IMR-90 (cell line): Measurements from ENCODE around the gene BTN1A1. TPM values are rescaled to one million over a fixed set of nuclear protein-coding genes. Genes with fewer than 3 reads are reported as not detected.

Experiments used
- ATAC-seq: fragments of 200-7000 bp; cut with Tn5 transposase; 2 replicates; pipeline ENCODE4 v1.9.1; 2020; ENCODE audit warnings: low read depth, mild to moderate bottlenecking, moderate library complexity
- BruUV-seq: library from RNA; stranded (reverse); fragments of 400-500 nt; replicated peaks from 2 replicates; lab custom pipeline; 2021; lab: Mats Ljungman, UMichigan
- CTCF ChIA-PET: fragments of 300-600 bp; formaldehyde crosslinking; extraction: SDS; loops from one replicate; lab custom pipeline; 2021; ENCODE audit warnings: antibody characterized with exemption; lab: Yijun Ruan, JAX
- POLR2A ChIA-PET: fragments of 300-600 bp; sonication (Branson Sonifier 250); formaldehyde crosslinking; loops from one replicate; lab custom pipeline; 2022; ENCODE audit warnings: antibody characterized with exemption; ENCODE audit not compliant: unreplicated experiment; lab: Charles Lee
- DNase-seq: peaks from one replicate; pipeline ENCODE4 v3.0.0; 2013
- H2AFZ ChIP-seq: replicated peaks from 2 replicates; pipeline ENCODE3; 2013; ENCODE audit warnings: low read length, mild to moderate bottlenecking; ENCODE audit not compliant: poor library complexity
- H2AK5ac ChIP-seq: 2 replicates; pipeline ENCODE4 v1.6.1; 2013; ENCODE audit warnings: low read depth, low read length, inconsistent platforms
- H2AK9ac ChIP-seq: replicated peaks from 2 replicates; pipeline ENCODE3; 2013; ENCODE audit warnings: mild to moderate bottlenecking, low read depth, low read length, moderate library complexity; ENCODE audit not compliant: poor library complexity
- H2BK120ac ChIP-seq: 2 replicates; pipeline ENCODE4 v1.6.1; 2013; ENCODE audit warnings: low read depth, low read length, inconsistent platforms
- H2BK15ac ChIP-seq: 3 replicates; pipeline ENCODE4 v1.6.1; 2013; ENCODE audit warnings: low read depth, low read length, inconsistent platforms
- H2BK20ac ChIP-seq: 2 replicates; pipeline ENCODE4 v1.6.1; 2013; ENCODE audit warnings: low read depth, mild to moderate bottlenecking, inconsistent platforms, low read length, moderate library complexity
- H2BK5ac ChIP-seq: 2 replicates; pipeline ENCODE4 v1.6.1; 2013; ENCODE audit warnings: mild to moderate bottlenecking, low read depth, low read length, inconsistent platforms; ENCODE audit not compliant: poor library complexity, severe bottlenecking
- H3K14ac ChIP-seq: replicated peaks from 2 replicates; pipeline ENCODE4 v1.6.1; 2013; ENCODE audit warnings: low read depth, low read length, inconsistent platforms
- H3K18ac ChIP-seq: 2 replicates; pipeline ENCODE4 v1.6.1; 2013; ENCODE audit warnings: low read depth, low read length, control low read depth
- H3K23ac ChIP-seq: 2 replicates; pipeline ENCODE4 v1.6.1; 2013; ENCODE audit warnings: low read depth, low read length, inconsistent platforms
- H3K27ac ChIP-seq: 2 replicates; pipeline ENCODE4 v1.5.1; 2013; ENCODE audit warnings: mild to moderate bottlenecking, control low read depth, low read length; ENCODE audit not compliant: insufficient read depth
- H3K27me3 ChIP-seq: 2 replicates; pipeline ENCODE4 v1.6.1; 2013; ENCODE audit warnings: low read length; ENCODE audit not compliant: control insufficient read depth, insufficient read depth
- H3K36me3 ChIP-seq: 2 replicates; pipeline ENCODE4 v1.6.1; 2013; ENCODE audit warnings: low read length, mixed read lengths; ENCODE audit not compliant: control insufficient read depth, insufficient read depth
- H3K4ac ChIP-seq: 2 replicates; pipeline ENCODE4 v1.6.1; 2013; ENCODE audit warnings: low read depth, low read length, inconsistent platforms
- H3K4me1 ChIP-seq: 2 replicates; pipeline ENCODE4 v1.6.1; 2013; ENCODE audit warnings: low read length, mixed read lengths; ENCODE audit not compliant: control insufficient read depth, insufficient read depth
- H3K4me2 ChIP-seq: 2 replicates; pipeline ENCODE4 v1.6.1; 2013; ENCODE audit warnings: low read depth, mild to moderate bottlenecking, control low read depth, low read length, moderate library complexity
- H3K4me3 ChIP-seq: 2 replicates; pipeline ENCODE4 v1.5.1; 2013; ENCODE audit warnings: low read depth, mild to moderate bottlenecking, control low read depth, low read length, moderate library complexity; ENCODE audit not compliant: insufficient read depth
- H3K56ac ChIP-seq: 2 replicates; pipeline ENCODE4 v1.6.1; 2013; ENCODE audit warnings: low read length, inconsistent platforms; ENCODE audit not compliant: insufficient read depth; ENCODE audit errors: extremely low read depth
- H3K79me1 ChIP-seq, 2 experiments: 2 replicates each; pipeline ENCODE4 v1.6.1; 2013; ENCODE audit warnings: low read length in 2 of 2, inconsistent platforms in 1 of 2, low read depth in 1 of 2
- H3K9ac ChIP-seq: 2 replicates; pipeline ENCODE4 v1.6.1; 2013; ENCODE audit warnings: low read depth, low read length, control low read depth
- H3K9me1 ChIP-seq: 2 replicates; pipeline ENCODE4 v1.6.1; 2013; ENCODE audit warnings: low read length, inconsistent platforms; ENCODE audit not compliant: insufficient read depth
- H3K9me3 ChIP-seq: 2 replicates; pipeline ENCODE4 v1.6.1; 2013; ENCODE audit warnings: low read length; ENCODE audit not compliant: control insufficient read depth, insufficient read depth
- H4K20me1 ChIP-seq: 2 replicates; pipeline ENCODE4 v1.6.1; 2013; ENCODE audit warnings: low read length, inconsistent platforms; ENCODE audit not compliant: insufficient read depth
- H4K5ac ChIP-seq: 2 replicates; pipeline ENCODE4 v1.6.1; 2013; ENCODE audit warnings: mild to moderate bottlenecking, low read depth, low read length, control low read depth
- H4K8ac ChIP-seq, 2 experiments: 2 replicates each; pipeline ENCODE4 v1.6.1; 2013; ENCODE audit warnings: low read depth in 2 of 2, low read length in 2 of 2, control low read depth in 1 of 2, inconsistent platforms in 1 of 2
- H4K91ac ChIP-seq: 2 replicates; pipeline ENCODE4 v1.6.1; 2013; ENCODE audit warnings: low read depth, low read length, inconsistent platforms; ENCODE audit not compliant: insufficient read depth
- BHLHE40 ChIP-seq: fragments of 150-350 bp; IDR thresholded peaks from 2 replicates; pipeline ENCODE4 v1.6.1; 2016; ENCODE audit warnings: mild to moderate bottlenecking, low read depth, low read length
- CEBPB ChIP-seq: IDR thresholded peaks from 2 replicates; pipeline ENCODE4 v1.6.1; 2012; ENCODE audit warnings: low read depth, low read length, improper control_type of control experiment
- CHD1 ChIP-seq: IDR thresholded peaks from 2 replicates; pipeline ENCODE4 v1.6.1; 2012; ENCODE audit warnings: low read depth, low read length, improper control_type of control experiment
- FOS ChIP-seq: fragments of 150-350 bp; IDR thresholded peaks from 2 replicates; pipeline ENCODE4 v1.6.1; 2016; ENCODE audit warnings: low read depth, low read length
- MAZ ChIP-seq: IDR thresholded peaks from 2 replicates; pipeline ENCODE4 v1.6.1; 2012; ENCODE audit warnings: low read depth, mild to moderate bottlenecking, low read length, improper control_type of control experiment, moderate library complexity, borderline replicate concordance
- NFE2L2 ChIP-seq: fragments of 150-350 bp; IDR thresholded peaks from 2 replicates; pipeline ENCODE4 v1.6.1; 2016; ENCODE audit warnings: low read depth, mild to moderate bottlenecking, low read length
- POLR2A ChIP-seq: IDR thresholded peaks from 2 replicates; pipeline ENCODE4 v1.6.1; 2012; ENCODE audit warnings: mild to moderate bottlenecking, low read depth, low read length
- RFX5 ChIP-seq: IDR thresholded peaks from 2 replicates; pipeline ENCODE4 v1.8.0; 2012; ENCODE audit warnings: low read depth, mild to moderate bottlenecking, low read length, moderate library complexity
- SMC3 ChIP-seq: fragments of 150-350 bp; IDR thresholded peaks from 2 replicates; pipeline ENCODE4 v1.6.1; 2016; ENCODE audit warnings: low read depth, mild to moderate bottlenecking, antibody characterized with exemption, low read length, moderate library complexity
- WGBS, 2 experiments: methylation state at CpG; one replicate each; pipeline versions ENCODE4 v1.1.5 to v1.1.7; 2013; ENCODE audit warnings: missing lambda C conversion rate in 2 of 2; ENCODE audit not compliant: insufficient read length in 1 of 2; ENCODE audit errors: extremely low coverage in 2 of 2; 5-methylcytosine and 5-hydroxymethylcytosine counted together
- dilution Hi-C: fragments of 300-500 bp; cut with HindIII; formaldehyde crosslinking; loops from one replicate; pipeline ENCODE4 v1.14.3; 2018; ENCODE audit warnings: low sequenced_read_pairs; ENCODE audit not compliant: unreplicated experiment
- in situ Hi-C: fragments of 300-500 bp; cut with MboI; formaldehyde crosslinking; loops from 3 replicates; pipeline ENCODE4 v1.14.3; 2019; ENCODE audit warnings: low sequenced_read_pairs, inconsistent platforms, mixed read lengths
- intact Hi-C: fragments of 100-400 bp; cut with micrococcal nuclease; formaldehyde crosslinking; loops from 2 replicates; pipeline ENCODE4 v1.10.0; 2022
- polyA plus RNA-seq, 3 experiments: library from polyadenylated mRNA; depleted of rRNA; stranded (reverse); fragments of >200 nt; gene quantifications; 2 replicates each; pipeline ENCODE4 v1.2.3, GENCODE V29; 2012; ENCODE audit warnings: low replicate concordance in 1 of 3
- total RNA-seq: library from RNA; depleted of rRNA; stranded (reverse); fragments of >200 nt; gene quantifications from 2 replicates; pipeline ENCODE4 v1.2.3, GENCODE V29; 2012
- TF ChIP-seq, protein P1 (sequence below): fragments of 150-350 bp; IDR thresholded peaks from 2 replicates; pipeline ENCODE4 v1.6.1; 2016; ENCODE audit warnings: low read depth, mild to moderate bottlenecking, low read length, moderate library complexity, borderline replicate concordance

Gene BTN1A1
- total and polyA plus RNA-seq, 2 of the 4 experiments (the other 2 are of a cell fraction), result not detected

DNA sequence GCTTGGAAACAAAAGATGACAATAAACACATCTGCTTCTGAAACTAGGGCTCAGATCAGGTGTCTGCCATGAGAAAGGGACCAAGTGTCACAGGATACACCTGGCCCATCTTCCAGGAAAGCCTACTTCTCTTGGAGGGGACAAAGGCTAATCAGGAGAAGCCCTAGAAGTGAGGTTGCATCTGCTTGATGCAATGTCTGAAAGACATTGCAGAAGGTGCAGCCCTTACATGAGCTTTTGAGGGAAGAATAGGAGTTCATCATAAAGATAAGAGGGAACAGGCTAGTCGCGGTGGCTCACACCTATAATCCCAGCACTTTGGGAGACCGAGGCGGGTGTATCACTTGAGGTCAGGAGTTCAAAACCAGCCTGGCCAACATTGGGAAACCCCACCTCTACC, 2.5 kb upstream of the BTN1A1 start:
- 0 out of 2 replicates have a peak, but pooled peaks cover 3% of the 10 kb centered on the region for H3K9me1 ChIP-seq
- no peak overlapping the region for H4K5ac ChIP-seq
- dilution Hi-C loops (no loop called here), in situ Hi-C loops (no loop called here), intact Hi-C loops (no loop called here)
- H3K27ac ChIP-seq, result no peak overlapping the region
- no peak overlapping the region for H3K56ac ChIP-seq
- no peak overlapping the region for H2BK20ac ChIP-seq
- H3K36me3 ChIP-seq, result no peaks in the 10 kb centered on the region
- DNase-seq (no peak), ATAC-seq (no peak)
- H4K20me1 ChIP-seq, result no peaks in the 10 kb centered on the region
- no peak overlapping the region for H3K18ac ChIP-seq
- no peak overlapping the region for H2AFZ ChIP-seq
- no peak overlapping the region for H2BK5ac ChIP-seq
- no peak overlapping the region for H4K91ac ChIP-seq
- no peak overlapping the region for H3K4me3 ChIP-seq
- no peak overlapping the region for H2AK5ac ChIP-seq
- no peaks in the 10 kb centered on the region for H3K79me1 ChIP-seq
- CTCF ChIA-PET, result interaction anchor here (1.1 kb wide), 1 partner anchor 98 kb away, joined by 3 read pairs; no protein-coding TSS in a partner anchor
- H3K14ac ChIP-seq, result no peak overlapping the region
- TF ChIP-seq BHLHE40 (no peak), MAZ (no peak), NFE2L2 (no peak), RFX5 (no peak), CHD1 (no peak), SMC3 (no peak), FOS (no peak), POLR2A (no peak), CEBPB (no peak)
- TF ChIP-seq, protein P1, sequence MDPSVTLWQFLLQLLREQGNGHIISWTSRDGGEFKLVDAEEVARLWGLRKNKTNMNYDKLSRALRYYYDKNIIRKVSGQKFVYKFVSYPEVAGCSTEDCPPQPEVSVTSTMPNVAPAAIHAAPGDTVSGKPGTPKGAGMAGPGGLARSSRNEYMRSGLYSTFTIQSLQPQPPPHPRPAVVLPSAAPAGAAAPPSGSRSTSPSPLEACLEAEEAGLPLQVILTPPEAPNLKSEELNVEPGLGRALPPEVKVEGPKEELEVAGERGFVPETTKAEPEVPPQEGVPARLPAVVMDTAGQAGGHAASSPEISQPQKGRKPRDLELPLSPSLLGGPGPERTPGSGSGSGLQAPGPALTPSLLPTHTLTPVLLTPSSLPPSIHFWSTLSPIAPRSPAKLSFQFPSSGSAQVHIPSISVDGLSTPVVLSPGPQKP, result no peak
- POLR2A ChIA-PET, result interaction anchor here (0.6 kb wide), 1 partner anchor 228 kb away, joined by 10 read pairs; no protein-coding TSS in a partner anchor
- H3K4me2 ChIP-seq, result no peak overlapping the region
- no peak overlapping the region for H2BK15ac ChIP-seq
- H3K27me3 ChIP-seq, result peaks cover 24% of the 10 kb centered on the region
- H2BK120ac ChIP-seq, result no peak overlapping the region
- H3K23ac ChIP-seq, result no peak overlapping the region
- H3K9me3 ChIP-seq, result no peaks in the 10 kb centered on the region
- no peak overlapping the region for H2AK9ac ChIP-seq
- no peak overlapping the region for H4K8ac ChIP-seq
- no peak overlapping the region for H3K4ac ChIP-seq
- 0 out of 2 replicates have a peak, but pooled peaks cover 3% of the 10 kb centered on the region for H3K4me1 ChIP-seq
- BruUV-seq, result no TSS peak
- WGBS, 2 experiments, result no CpG with 5 or more reads among the region's 4 CpGs
- H3K9ac ChIP-seq, result no peak overlapping the region
